AML-193 (cell line): ENCODE results near the gene MEGF11.
A peak's percentile ranks its signal among the peaks of the same experiment; 100 is the strongest.

Experiments used
- DNase-seq, 2 experiments: peaks; one replicate each; lab custom pipeline; 2025; lab: John Stamatoyannopoulos, UW

The MEGF11 gene

DNA sequence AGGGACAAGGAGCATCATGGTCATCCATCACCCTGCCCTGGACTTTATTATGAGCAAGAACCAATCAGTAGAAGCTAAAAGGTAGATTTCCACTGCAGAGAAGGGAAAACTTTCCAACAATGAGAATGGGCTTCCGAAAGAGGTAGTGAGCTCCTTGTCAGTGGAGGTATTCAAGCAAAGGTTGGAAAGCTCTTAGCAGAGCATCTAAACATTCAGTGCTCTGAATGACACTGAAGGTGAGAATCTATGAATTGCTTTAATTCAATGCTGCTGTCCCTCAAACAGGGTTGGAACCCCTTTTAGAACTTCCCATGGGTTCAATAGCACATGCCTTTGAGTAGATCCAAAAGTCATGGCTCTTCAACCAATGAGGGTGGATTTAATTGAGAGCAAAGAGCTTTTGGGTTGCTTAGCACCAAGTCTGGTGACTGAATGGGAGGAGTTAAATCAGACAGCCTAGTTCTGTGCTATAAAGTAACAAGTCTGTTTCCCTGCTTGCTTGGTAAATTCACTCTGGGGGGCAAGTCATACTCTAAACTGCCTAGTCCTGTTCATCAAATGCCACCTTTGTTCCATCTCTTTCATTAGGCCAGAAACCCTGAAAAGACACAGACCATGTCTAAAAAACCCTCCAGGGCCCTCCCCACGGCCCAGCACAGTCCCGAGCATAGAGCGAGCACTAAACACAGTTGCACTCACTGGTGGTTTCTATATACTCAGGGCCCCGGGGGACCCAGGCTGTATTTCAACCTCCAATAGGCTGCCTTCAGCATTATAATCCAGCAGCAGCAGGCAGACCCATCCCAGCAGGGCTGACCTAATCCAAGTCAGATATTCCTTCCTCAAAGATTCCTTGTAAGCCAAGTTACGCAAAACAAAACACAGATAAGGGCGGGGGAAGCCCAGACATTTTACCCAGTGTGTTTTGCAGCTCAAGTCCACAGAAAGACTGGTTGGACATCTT lies 161.2 kb downstream of the MEGF11 start:
- DNase-seq = no peak

DNA sequence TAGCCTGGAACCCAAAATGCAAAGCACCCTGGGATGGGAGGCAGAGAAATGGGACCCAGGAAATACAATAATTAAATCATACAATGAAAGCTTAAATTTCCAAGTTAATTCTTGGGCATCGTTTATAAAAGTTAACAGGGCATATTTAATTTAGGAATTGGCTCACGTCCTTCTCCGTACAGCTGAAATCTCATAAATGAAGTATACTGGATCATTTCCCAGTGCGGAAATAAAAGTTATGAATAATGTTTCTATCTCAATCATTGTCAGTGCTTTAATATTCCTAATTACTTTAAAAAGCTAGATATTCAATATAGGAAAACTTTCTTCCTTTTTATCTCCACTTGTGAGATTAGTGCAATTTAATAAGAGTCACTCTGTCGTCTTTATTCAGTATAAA lies 164.0 kb downstream of the MEGF11 start:
- DNase-seq = no peak

DNA sequence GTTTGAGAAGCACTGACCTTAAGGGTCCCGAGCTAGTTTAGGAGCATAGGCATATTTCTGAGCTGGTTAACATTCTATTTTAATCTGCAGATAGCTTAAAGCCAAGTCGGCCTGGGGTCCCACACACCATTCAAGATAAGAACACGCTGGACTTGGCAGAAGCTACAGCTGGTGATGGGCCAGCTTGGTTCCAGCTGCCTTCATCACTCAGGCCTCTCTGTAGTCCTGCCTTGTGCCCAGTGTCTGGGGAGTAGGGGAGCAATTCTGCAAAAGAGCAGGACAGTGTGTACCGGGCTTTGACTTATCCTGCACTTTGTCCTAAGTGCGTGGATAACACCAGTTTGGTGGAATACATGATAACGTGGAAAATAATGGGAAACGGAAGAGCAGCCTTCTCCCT lies 164.5 kb downstream of the MEGF11 start:
- DNase-seq = no peak

DNA sequence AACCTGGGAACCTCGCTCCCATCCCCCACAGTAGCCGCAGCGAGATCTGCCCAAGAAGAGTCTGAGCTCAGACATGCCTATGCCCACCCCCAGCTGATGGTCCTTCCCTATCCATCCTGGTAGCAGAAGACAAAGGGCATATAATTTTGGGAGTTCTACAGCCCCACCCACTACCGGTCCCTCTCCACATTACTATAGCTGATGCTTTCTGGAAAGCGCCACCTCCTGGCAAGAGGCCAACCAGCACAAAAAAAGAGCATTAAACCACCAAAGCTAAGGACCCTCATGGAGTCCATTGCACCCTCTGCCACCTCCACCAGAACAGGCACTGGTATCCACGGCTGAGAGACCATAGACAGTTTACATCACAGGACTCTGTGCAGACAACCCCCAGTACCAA lies 168.4 kb downstream of the MEGF11 start:
- peak in 1 of 2 experiments; percentile 5 for DNase-seq

DNA sequence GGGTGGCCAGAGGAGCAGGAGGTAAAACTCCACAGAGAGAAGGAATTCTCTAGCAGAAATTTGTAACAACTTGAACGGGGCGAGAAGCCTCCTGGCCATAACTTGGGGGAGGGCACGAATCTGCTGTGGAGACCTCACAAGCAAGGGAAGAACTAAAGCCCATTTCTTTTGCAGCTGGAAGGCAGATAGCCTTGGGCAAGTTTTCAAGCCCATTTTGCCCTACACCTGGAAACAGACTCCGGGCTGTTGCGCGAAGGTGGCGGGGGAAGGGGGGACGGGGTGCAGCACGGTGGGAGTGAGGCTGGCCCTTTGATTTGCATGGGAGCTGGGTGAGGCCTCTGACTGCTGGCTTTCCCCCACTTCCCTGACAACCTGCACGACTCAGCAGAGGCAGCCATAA lies 168.8 kb downstream of the MEGF11 start:
- DNase-seq = no peak

DNA sequence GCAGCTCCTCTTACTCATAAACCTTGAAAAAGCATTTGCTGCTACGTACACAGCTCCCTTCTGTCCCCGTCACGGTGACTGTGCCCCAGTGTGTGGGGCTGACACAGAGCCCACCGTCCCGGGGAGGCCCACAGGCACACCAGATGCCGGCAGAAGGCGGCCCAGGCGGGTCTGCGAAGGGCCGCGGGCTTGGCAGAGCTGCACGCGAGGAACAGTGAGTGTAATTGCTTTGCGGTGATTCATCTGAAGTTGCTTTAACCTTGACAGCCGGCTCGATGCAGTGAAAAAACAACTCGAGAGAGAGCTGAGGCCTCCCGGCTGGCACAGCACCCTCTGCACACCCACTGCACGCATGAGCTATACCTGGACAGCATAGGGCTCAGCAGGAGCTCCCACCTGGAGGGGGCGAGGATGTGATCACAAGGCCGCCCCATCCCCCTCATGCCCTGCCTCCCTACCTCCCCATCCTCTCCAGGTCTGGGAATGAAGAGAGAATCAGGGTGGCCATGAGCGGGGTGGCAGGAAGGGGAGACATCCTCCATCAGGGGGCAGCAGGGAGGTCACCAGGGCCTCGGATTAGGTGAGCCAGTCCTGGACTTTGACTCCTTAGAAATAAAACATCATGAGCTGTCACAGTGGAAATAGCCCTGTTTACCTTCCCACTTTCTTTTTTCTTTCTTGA lies 172.7 kb downstream of the MEGF11 start:
- DNase-seq = no peak

DNA sequence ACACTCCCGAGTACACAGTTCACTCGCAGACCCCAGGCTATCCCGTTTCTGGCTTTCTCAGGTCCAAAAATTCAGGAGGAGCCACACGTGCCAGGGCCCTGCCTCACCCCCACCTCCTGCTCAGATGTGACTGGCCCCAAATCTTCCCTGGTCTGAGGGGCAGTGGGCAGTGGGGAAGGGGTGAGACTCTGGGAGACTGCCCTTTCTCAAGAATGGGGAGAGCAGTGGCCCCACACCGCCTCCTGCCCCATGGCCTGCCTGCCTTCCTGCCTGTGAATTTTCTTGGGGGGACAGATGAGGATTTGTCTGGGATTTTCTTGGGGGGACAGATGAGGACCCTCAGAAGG lies 174.6 kb downstream of the MEGF11 start:
- no peak for DNase-seq

DNA sequence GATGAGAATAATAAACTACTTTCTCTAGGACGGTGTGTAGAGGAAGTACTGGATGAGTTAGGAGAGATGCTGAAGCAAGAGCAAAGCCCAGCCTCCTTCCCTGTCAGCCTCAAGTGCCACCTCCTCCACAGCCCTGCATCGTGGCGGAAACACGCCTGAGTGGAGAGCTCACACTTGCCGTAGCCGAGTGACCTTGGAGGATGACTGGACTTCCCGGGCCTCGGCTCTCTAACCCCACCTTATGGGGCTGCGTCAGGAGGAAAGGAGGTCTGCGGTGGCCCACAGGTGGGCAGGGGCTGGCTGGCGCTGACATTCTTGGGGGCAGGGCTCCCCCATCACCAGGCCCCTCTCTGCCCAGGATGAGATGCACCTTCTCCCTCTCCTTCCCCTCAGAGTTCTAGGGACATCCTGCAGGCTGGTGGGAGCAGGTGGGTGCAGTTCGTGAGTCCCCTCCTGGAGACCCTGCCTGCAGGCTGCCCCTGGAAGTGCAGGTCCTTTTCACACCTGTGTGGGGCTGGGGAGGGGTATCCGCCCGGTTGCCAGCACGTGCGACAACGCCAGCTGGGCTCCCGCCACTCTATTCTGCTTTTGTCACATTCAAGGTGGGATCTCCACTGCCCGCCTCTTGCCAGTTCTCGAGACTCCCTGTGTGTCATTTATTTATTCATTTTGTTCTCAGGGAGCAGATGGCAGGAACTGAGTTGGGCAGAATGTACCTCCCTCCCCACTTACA lies 175.2 kb downstream of the MEGF11 start:
- DNase-seq = no peak

DNA sequence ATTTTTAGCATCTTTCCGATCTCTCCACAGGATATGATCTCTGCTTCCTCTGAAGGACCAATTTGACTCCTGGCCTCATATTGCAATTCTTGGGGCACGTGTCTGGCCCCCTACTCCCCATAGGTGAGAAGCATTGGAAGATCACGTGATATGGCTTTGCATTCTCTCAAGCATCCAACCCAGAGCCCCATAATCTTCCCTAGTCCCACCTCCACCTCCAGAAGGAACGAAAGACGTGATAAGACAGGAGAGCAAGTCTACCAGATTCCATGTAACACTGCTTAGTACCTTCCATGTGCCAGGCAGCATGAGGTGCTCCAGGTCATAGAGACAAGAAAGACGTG lies 176.3 kb downstream of the MEGF11 start:
- no peak for DNase-seq

DNA sequence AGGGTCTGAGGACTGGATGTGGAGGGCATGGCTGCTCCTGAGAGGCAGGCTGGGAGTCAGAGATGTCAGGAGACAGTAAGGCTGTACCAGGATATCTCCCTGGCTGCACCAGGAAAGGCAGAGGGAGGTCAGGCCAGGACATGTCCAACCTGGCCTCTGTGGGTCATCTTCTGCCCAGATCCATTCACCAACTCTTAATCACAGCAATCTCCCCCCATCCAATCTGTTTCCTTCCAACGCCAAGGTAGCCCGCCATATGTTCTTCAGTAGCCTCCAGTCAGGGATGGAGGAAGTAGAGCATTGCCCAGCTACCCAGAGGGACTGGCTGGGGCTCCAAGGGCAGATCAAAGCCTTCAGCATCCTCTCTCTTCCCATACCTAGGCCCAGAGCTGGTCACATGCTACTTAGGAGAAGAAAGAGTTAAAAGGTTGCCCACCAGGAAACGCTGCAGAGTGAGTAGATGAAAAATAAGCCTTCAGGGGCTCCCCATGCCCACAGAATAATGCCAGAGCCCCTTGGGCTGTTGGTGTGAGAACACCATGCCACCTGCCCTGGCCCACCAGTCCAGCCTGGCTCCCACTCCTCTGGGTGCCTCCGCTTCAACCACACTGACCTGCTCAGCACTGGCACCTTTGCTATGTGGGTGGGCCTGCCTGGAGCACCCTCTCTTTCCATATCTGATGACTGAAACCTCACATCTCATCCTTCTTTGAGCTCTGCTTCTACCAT lies 176.8 kb downstream of the MEGF11 start:
- DNase-seq = no peak

DNA sequence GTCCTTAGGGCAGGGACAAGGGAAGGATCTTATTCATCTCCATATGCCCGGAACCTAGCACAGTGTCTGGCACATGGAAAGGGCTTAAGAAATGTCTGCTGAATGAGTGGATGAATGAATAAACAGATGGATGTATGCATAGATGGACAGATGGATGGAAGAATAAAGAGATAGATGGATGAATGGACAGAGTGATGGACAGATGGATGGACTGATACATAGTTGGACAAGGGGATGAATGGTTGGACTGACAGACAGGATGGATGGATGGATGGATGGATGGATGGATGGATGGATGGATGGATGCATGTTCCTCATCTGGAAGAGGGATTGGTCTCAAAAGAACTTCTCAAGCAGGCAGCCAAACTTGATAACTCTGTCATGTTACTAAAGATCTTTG lies 177.6 kb downstream of the MEGF11 start:
- DNase-seq = no peak

DNA sequence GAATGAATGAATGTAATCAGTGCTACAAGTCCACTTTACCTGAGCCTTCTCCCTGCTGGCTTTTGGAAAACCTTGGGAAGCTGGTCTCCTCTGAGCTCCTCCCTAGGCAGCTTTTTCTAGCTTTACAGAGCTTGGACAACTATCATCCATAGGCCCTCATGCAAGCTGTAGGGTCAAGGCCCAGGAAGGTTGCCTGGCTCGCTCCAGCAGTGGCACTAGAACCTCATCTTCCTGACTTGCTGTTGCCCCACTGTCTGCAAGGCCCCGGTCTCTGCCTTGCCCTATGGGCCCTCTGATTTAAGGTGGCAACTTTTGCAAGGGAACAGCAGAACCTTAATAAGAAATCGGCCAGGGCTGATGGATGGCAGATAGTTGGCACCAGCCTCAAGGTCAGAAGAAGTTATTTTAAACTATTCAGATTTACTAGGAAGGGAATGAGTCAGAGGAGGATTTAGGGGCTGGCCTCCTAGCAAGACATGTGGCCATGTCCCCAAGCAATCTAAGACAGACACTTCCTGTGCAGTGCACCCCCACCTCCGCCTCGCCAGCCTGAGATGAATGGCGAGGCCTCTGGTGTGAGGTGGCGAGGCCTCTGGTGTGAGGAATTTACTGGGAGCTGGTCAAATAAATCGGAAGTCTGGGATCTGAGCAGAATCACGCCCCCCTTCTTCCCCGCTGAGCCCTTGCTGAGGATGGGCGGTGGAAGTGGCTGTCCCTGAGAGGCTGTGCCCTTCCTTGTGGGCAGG lies 180.8 kb downstream of the MEGF11 start:
- no peak for DNase-seq

DNA sequence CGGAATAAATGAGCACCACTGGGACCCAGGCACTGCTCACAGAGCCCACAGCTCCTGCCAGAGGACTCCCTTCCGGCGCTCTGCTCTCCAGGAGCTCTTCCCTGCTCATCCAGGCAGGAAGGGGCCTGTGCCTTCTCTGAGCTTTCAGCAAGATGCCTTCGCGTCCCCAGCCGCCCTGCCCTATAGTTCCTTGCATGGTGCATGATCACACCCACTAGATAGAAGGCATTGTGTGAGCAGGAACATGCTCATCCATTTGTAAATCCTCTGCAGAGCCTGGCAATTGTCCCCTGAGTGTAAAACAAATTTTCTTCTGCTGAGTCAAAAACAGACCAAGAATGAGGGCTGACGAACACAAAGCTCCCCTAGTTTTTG lies 181.6 kb downstream of the MEGF11 start:
- no peak for DNase-seq

DNA sequence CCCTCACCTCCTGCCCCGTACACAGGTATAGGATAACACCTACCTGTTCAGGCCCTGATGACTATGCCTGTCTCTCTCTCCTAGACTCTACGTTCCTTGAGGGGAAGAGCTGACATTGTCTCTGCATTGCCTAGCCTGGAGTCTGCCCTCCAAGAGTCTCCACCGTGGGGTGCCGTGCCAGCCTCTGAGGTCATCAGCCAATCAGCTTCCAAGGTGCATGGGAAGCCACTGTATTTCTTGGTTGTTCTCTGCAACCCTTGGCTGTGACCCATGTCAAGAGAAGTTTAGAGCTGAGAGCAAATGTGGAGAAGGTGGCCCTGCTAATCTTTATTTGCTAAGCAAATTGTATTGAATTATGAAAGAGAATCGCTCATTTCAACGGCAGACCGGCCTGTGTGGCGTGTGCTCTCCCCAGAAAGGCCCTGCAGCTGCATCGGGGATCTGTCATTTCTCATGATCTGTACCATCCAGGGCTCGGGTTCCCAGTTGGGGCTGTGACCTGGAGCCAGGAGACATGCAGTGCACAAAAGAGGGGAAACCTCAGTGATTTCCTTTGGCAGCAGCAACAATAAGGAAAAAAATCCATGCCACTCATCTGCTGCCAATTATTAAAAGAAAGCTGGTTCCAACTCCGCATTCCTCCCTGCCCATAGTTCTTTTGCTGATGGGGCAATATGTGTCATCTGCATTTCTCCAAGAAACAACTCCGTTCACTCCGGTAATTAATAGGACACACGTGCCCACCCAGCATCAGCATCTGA lies 182.2 kb downstream of the MEGF11 start:
- DNase-seq = no peak

DNA sequence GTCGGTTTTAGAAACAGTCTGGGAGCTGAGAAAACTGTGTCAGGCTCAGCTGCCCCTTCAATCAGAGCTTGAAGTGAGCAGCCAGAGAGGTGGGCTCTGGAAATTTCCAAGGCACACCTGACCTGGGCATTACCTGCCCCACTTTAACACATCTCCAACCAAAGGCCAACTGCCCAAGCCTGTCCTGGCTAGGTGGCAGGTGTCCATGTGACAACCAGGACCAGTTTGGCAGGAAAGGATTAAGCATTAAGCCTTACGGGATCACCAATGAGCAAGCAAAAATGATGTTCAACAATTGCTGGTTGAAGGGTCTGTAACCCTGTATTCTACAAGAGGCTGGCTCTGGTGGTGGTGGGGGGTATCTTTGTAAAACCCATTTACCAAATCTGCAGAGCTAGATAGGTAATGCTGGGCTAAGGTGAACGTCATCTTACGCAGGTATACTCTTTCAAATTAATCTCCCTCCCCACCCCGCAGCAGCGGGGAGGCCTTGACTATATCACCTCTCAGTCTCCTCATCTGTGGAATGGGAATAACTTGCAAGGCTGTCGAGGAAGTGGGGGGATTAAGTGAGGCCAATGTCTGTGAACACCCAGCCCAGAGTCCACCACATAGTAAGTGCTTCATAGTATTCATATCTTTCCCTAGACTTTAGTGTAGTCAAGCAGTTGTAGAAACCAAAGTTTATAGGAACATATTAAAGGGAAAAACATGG lies 183.2 kb downstream of the MEGF11 start:
- DNase-seq = no peak

DNA sequence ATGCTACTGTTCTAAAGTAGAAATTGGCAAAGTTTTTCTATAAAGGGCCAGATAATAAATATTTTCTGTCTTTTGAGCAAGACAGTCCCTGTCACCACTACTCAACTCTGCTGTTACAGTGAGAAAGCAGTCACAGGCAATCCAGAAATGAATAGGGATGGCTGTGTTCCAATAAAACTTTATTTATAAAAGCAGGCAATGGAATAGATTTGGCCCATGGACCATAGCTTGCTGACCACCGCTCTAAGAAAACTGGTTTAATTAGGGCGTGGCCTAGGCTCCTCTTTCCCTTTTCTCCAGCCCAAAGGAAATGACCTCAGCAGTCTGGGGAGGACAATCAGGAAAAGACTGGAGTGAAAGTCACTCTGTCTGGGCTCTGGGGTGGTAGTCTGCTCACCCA lies 183.8 kb downstream of the MEGF11 start:
- no peak for DNase-seq

DNA sequence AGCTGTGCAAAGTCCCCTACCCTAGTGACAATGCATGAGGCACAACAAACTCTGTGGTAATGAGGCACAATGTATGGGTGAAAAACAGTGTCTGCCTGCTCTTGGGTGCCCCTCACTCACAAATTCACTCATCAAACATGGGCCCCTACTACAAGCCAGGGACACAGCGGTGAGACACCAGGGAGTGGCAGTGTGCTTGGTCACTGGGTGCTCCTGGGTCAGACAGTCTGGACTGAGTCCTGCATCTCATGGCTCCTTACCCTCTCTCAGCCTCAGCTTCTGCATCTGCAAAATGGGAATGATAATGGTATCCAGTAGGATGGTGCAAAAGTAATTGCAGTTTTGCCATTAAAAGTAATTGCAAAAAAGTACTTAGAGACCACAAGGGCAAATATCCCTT lies 184.7 kb downstream of the MEGF11 start:
- DNase-seq = no peak

DNA sequence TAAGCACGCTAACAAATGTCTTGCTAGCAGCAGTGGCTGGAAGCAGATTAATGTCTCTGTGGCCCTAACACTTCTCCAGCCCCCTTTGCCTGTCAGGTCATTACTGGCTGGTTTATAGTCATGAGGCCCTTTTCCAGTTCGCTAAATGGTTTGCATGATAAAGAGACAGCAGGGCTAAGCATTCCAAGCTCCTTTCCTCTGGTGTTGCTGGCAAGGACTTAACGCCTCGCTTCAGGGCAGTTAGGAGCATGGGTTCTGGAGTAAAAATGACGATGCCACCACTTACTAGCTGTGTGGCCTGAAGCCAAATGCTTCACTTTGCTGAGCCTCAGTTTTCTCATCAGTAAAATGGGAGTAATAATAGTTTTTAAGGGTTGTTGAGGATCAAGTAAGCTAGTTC lies 185.9 kb downstream of the MEGF11 start:
- no peak for DNase-seq

DNA sequence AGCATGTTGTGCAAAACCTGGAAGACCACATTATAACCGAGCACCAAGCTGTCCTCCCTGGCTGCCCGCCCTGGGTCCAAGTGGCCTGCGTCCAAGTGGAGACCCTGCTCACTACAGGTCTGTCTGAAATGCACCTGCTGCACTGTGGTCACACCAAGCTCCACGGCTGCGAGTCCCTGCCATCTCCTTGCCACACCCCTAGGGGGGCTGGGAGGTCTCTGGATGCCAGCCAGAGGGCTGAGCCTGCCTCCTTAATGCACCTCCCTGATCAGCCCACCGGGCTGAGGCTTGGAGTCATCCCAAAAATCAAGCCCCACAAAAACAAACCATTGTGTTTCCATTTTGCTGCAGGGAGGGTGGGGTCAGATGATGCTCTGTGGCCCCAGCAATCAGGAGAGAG lies 187.1 kb downstream of the MEGF11 start:
- DNase-seq = no peak

DNA sequence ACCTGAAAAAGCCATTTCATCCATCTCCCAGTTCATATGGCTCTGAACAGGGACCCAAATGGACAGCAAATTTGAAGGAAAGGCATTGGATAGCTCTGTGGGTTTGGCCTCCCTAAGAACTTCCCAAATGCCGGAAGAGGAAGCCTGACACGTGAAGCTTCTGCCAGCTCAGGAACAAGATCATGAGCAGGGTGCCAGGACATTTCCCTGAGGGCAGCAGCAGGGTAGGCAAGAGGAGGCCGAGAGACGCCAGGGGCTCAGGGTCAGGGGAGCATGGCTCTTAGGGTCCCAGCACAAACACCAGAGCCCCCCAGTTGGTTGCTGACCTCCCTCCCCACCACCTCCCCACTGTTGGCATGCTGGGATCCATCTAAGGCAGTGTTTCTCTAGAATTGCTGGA lies 187.5 kb downstream of the MEGF11 start:
- no peak for DNase-seq
